Measurements from ENCODE around the gene GLIPR1L1. TPM values are rescaled to one million over a fixed set of nuclear protein-coding genes. Genes with fewer than 3 reads are reported as not detected.
"Not testable (repeated sequence)": the region's sequence is repeated elsewhere in the genome, so short reads cannot be mapped to it uniquely, and the experiment has no call there.

Gene GLIPR1L1
- total RNA-seq, 2 donors from 2014 or later: not detected

GRCh38 chr12:75341873-75342272 is 7.4 kb downstream of the GLIPR1L1 start:
- no peak for DNase-seq (ENCODE audit: low spot score)
- intact Hi-C loops (cut with DNase I): no loop called here

- no peak for DNase-seq (ENCODE audit: low spot score)
- intact Hi-C loops (cut with DNase I): no loop called here
Observed at GRCh38 chr12:75345531-75345930, 11.1 kb downstream of the GLIPR1L1 start.

- DNase-seq (ENCODE audit: low spot score); intact Hi-C loops (cut with DNase I): not testable (repeated sequence)
Observed at GRCh38 chr12:75346215-75346614, 11.7 kb downstream of the GLIPR1L1 start.

- intact Hi-C loops (cut with DNase I): loop anchor here in 1 of 2 donors (1.0 kb wide), 1 partner anchor 29 kb away; no protein-coding TSS in a partner anchor
- DNase-seq (ENCODE audit: low spot score): no peak
Observed at GRCh38 chr12:75349946-75350345, 15.5 kb downstream of the GLIPR1L1 start.

GRCh38 chr12:75350413-75350812 is 15.9 kb downstream of the GLIPR1L1 start:
- DNase-seq (ENCODE audit: low spot score): no peak
- intact Hi-C loops (cut with DNase I): no loop called here

GRCh38 chr12:75354011-75354410 is 19.5 kb downstream of the GLIPR1L1 start:
- intact Hi-C loops (cut with DNase I): no loop called here

GRCh38 chr12:75360920-75361319 is 26.4 kb downstream of the GLIPR1L1 start:
- intact Hi-C loops (cut with DNase I): no loop called here
- no peak for DNase-seq (ENCODE audit: low spot score)

More at GRCh38 chr12:75354011-75354410, 19.5 kb downstream of the GLIPR1L1 start:
- DNase-seq (ENCODE audit: low spot score): no peak

GRCh38 chr12:75361408-75361807 is 26.9 kb downstream of the GLIPR1L1 start:
- intact Hi-C loops (cut with DNase I): no loop called here
- DNase-seq (ENCODE audit: low spot score): no peak

GRCh38 chr12:75364919-75365318 is 30.4 kb downstream of the GLIPR1L1 start:
- no peak for DNase-seq (ENCODE audit: low spot score)
- intact Hi-C loops (cut with DNase I): no loop called here

GRCh38 chr12:75366629-75367028 is 32.2 kb downstream of the GLIPR1L1 start:
- no peak for DNase-seq (ENCODE audit: low spot score)
- intact Hi-C loops (cut with DNase I): no loop called here

- intact Hi-C loops (cut with DNase I): no loop called here
Observed at GRCh38 chr12:75374971-75375370, 40.5 kb downstream of the GLIPR1L1 start.

GRCh38 chr12:75378354-75378753 is 43.9 kb downstream of the GLIPR1L1 start:
- DNase-seq (ENCODE audit: low spot score): no peak
- intact Hi-C loops (cut with DNase I): no loop called here

More at GRCh38 chr12:75374971-75375370, 40.5 kb downstream of the GLIPR1L1 start:
- DNase-seq (ENCODE audit: low spot score): no peak

- intact Hi-C loops (cut with DNase I): no loop called here
Observed at GRCh38 chr12:75389061-75389460, 54.6 kb downstream of the GLIPR1L1 start.

GRCh38 chr12:75389706-75390105 is 55.2 kb downstream of the GLIPR1L1 start:
- intact Hi-C loops (cut with DNase I): loop anchor here in 1 of 2 donors (10.0 kb wide), 1 partner anchor 95 kb away; the partner anchor contains the start of gene GLIPR1
- DNase-seq (ENCODE audit: low spot score): no peak

More at GRCh38 chr12:75389061-75389460, 54.6 kb downstream of the GLIPR1L1 start:
- no peak for DNase-seq (ENCODE audit: low spot score)

GRCh38 chr12:75390156-75390898 is 55.9 kb downstream of the GLIPR1L1 start:
- intact Hi-C loops (cut with DNase I): loop anchor here in 1 of 2 donors (10.0 kb wide), 1 partner anchor 94 kb away; the partner anchor contains the start of gene GLIPR1
- no peak for DNase-seq (ENCODE audit: low spot score)

- intact Hi-C loops (cut with DNase I): loop anchor here in 1 of 2 donors (10.0 kb wide), 1 partner anchor 94 kb away; the partner anchor contains the start of gene GLIPR1
- DNase-seq (ENCODE audit: low spot score): peak; percentile 98
Observed at GRCh38 chr12:75390899-75391538, 56.5 kb downstream of the GLIPR1L1 start, which contains the start of gene GLIPR1L2. Gene GLIPR1L2 (plus strand): TSS chr12:75391089. CDS start chr12:75391117, 28 bp downstream.

GRCh38 chr12:75404231-75404630 is 69.8 kb downstream of the GLIPR1L1 start:
- intact Hi-C loops (cut with DNase I): no loop called here
- no peak for DNase-seq (ENCODE audit: low spot score)

- DNase-seq (ENCODE audit: low spot score): no peak
- intact Hi-C loops (cut with DNase I): no loop called here
Observed at GRCh38 chr12:75407683-75408082, 73.2 kb downstream of the GLIPR1L1 start.

GRCh38 chr12:75409830-75410229 is 75.4 kb downstream of the GLIPR1L1 start:
- intact Hi-C loops (cut with DNase I): no loop called here
- DNase-seq (ENCODE audit: low spot score): no peak

- DNase-seq (ENCODE audit: low spot score): no peak
- intact Hi-C loops (cut with DNase I): no loop called here
Observed at GRCh38 chr12:75414671-75415070, 80.2 kb downstream of the GLIPR1L1 start.

All from posterior vena cava (tissue), 2 donors.